ENCODE data around the gene MED28.
"Not testable (repeated sequence)": the region's sequence is repeated elsewhere in the genome, so short reads cannot be mapped to it uniquely, and the experiment has no call there.

The MED28 gene

GRCh38 chr4:17618926-17619325 lies 4.5 kb downstream of the MED28 start:
- no peak for DNase-seq (ENCODE audit: low read depth)

- DNase-seq (ENCODE audit: low read depth) = no peak
Observed at GRCh38 chr4:17619416-17620105, 5.1 kb downstream of the MED28 start.

- peak; percentile 50 for DNase-seq (ENCODE audit: low read depth)
Observed at GRCh38 chr4:17623451-17624001, 9.1 kb downstream of the MED28 start.

- DNase-seq (ENCODE audit: low read depth) = no peak
Observed at GRCh38 chr4:17624821-17625220, 10.4 kb downstream of the MED28 start.

GRCh38 chr4:17630228-17630627 lies 15.8 kb downstream of the MED28 start:
- DNase-seq (ENCODE audit: low read depth) = no peak

- no peak for DNase-seq (ENCODE audit: low read depth)
Observed at GRCh38 chr4:17633600-17633999, 19.2 kb downstream of the MED28 start.

- DNase-seq (ENCODE audit: low read depth) = no peak
Observed at GRCh38 chr4:17635056-17635455, 20.6 kb downstream of the MED28 start.

GRCh38 chr4:17636341-17636695 lies 21.9 kb downstream of the MED28 start:
- no peak for DNase-seq (ENCODE audit: low read depth)

GRCh38 chr4:17636696-17637622 lies 22.5 kb downstream of the MED28 start:
- no peak for DNase-seq (ENCODE audit: low read depth)

- no peak for DNase-seq (ENCODE audit: low read depth)
Observed at GRCh38 chr4:17639136-17639535, 24.7 kb downstream of the MED28 start.

- no peak for DNase-seq (ENCODE audit: low read depth)
Observed at GRCh38 chr4:17642398-17642783, 27.9 kb downstream of the MED28 start.

- no peak for DNase-seq (ENCODE audit: low read depth)
Observed at GRCh38 chr4:17646693-17647092, 32.3 kb downstream of the MED28 start.

GRCh38 chr4:17647176-17647806 lies 32.9 kb downstream of the MED28 start:
- DNase-seq (ENCODE audit: low read depth) = no peak

- DNase-seq (ENCODE audit: low read depth) = no peak
Observed at GRCh38 chr4:17647927-17648326, 33.5 kb downstream of the MED28 start.

GRCh38 chr4:17650406-17650805 lies 36.0 kb downstream of the MED28 start:
- no peak for DNase-seq (ENCODE audit: low read depth)

GRCh38 chr4:17654701-17655100 lies 40.3 kb downstream of the MED28 start:
- no peak for DNase-seq (ENCODE audit: low read depth)

- DNase-seq (ENCODE audit: low read depth) = no peak
Observed at GRCh38 chr4:17657090-17657489, 42.6 kb downstream of the MED28 start.

- DNase-seq (ENCODE audit: low read depth) = no peak
Observed at GRCh38 chr4:17657849-17658248, 43.4 kb downstream of the MED28 start.

- not testable (repeated sequence) for DNase-seq (ENCODE audit: low read depth)
Observed at GRCh38 chr4:17659196-17659595, 44.8 kb downstream of the MED28 start.

- no peak for DNase-seq (ENCODE audit: low read depth)
Observed at GRCh38 chr4:17662694-17663093, 48.3 kb downstream of the MED28 start.

GRCh38 chr4:17664755-17665154 lies 50.3 kb downstream of the MED28 start:
- DNase-seq (ENCODE audit: low read depth) = no peak

GRCh38 chr4:17665346-17665745 lies 50.9 kb downstream of the MED28 start:
- DNase-seq (ENCODE audit: low read depth) = no peak

GRCh38 chr4:17665852-17666251 lies 51.4 kb downstream of the MED28 start:
- DNase-seq (ENCODE audit: low read depth) = no peak
